BLaER1 treated with 17β-estradiol and CSF1 and Interleukin-3, amounts not matched to agents 10 nM and 100 nM (cell line): ENCODE results near the gene ZNF850.
A peak's percentile ranks its signal among the peaks of the same experiment; 100 is the strongest.
"Not testable (repeated sequence)": the region's sequence is repeated elsewhere in the genome, so short reads cannot be mapped to it uniquely, and the experiment has no call there.

Experiments
- H3K27ac ChIP-seq, 11 experiments: shearing (Covaris generic); formaldehyde crosslinking; 2 replicates each; pipeline ENCODE4 v1.8.1; 2022
- H3K27me3 ChIP-seq, 11 experiments: shearing (Covaris generic); formaldehyde crosslinking; 2 replicates each; pipeline ENCODE4 v1.8.1; 2022
- H3K36me3 ChIP-seq, 11 experiments: shearing (Covaris generic); formaldehyde crosslinking; 2 replicates each; pipeline ENCODE4 v1.8.1; 2022
- H3K4me1 ChIP-seq, 10 experiments: shearing (Covaris generic); formaldehyde crosslinking; 2 replicates each; pipeline ENCODE4 v1.8.1; 2022
- H3K4me2 ChIP-seq, 11 experiments: shearing (Covaris generic); formaldehyde crosslinking; 2 replicates each; pipeline ENCODE4 v1.8.1; 2022
- H3K4me3 ChIP-seq, 10 experiments: shearing (Covaris generic); formaldehyde crosslinking; 2 replicates each; pipeline ENCODE4 v1.8.1; 2022
- H3K9ac ChIP-seq, 11 experiments: shearing (Covaris generic); formaldehyde crosslinking; 2 replicates each; pipeline ENCODE4 v1.8.1; 2022
- H3K9me3 ChIP-seq, 11 experiments: shearing (Covaris generic); formaldehyde crosslinking; replicated peaks in 1 of 11; 2 replicates each; pipeline ENCODE4 v1.8.1; 2022
- H4K20me1 ChIP-seq, 11 experiments: shearing (Covaris generic); formaldehyde crosslinking; 2 replicates each; pipeline ENCODE4 v1.8.1; 2022
- Cebpa-rat ChIP-seq, 11 experiments: shearing (Covaris generic); IDR thresholded peaks; 2 replicates each; pipeline ENCODE4 v1.8.1; 2022

ZNF850 gene

GRCh38 chr19:36773223-36773579 is 594 bp upstream of the ZNF850 start:
- Histone ChIP-seq H3K27me3 (no peaks in the 10 kb centered on the region), H3K9ac (peak overlapping the region in 10 of 11 experiments; percentile 79 to 99 (median 90); a peak in 19 of 22 replicates), H3K4me1 (peaks cover 0 to 8% (median 3%) of the 10 kb centered on the region in 10 experiments; a peak in 8 of 20 replicates), H3K4me3 (peak overlapping the region; percentile 69 to 91 (median 83)), H3K27ac (peak overlapping the region in 10 of 11 experiments; percentile 82 to 100 (median 91); a peak in 18 of 22 replicates), H3K4me2 (peak overlapping the region; percentile 73 to 95 (median 89)), H3K36me3 (peaks cover 19 to 45% (median 36%) of the 10 kb centered on the region in 11 experiments), H3K9me3 (peaks cover 82 to 84% (median 83%) of the 10 kb centered on the region in 11 experiments), H4K20me1 (no peaks in the 10 kb centered on the region)
- TF ChIP-seq Cebpa-rat (IDR thresholded peaks at IDR 0.05): no peak

GRCh38 chr19:36771261-36772231 is 1.1 kb downstream of the ZNF850 start:
- Histone ChIP-seq H3K4me3 (peak overlapping the region; percentile 69 to 91 (median 83)), H3K9ac (peak overlapping the region; percentile 79 to 99 (median 90)), H3K36me3 (peaks cover 35 to 56% (median 49%) of the 10 kb centered on the region in 11 experiments), H3K4me2 (peak overlapping the region; percentile 78 to 95 (median 89)), H3K4me1 (peaks cover 0 to 8% (median 3%) of the 10 kb centered on the region in 10 experiments; a peak in 8 of 20 replicates), H3K27me3 (no peaks in the 10 kb centered on the region), H3K9me3 (peaks cover 82 to 84% (median 83%) of the 10 kb centered on the region in 11 experiments), H4K20me1 (no peaks in the 10 kb centered on the region), H3K27ac (peak overlapping the region; percentile 56 to 100 (median 91); a peak in 21 of 22 replicates)
- TF ChIP-seq Cebpa-rat (IDR thresholded peaks at IDR 0.05): no peak

- peaks cover 100% of the 10 kb centered on the region in 11 experiments for H3K36me3 ChIP-seq
- H3K9ac ChIP-seq: no peak overlapping the region
- peak overlapping the region; percentile 15 to 56 (median 45); a peak in 18 of 20 replicates for H3K4me3 ChIP-seq
- no peak for TF ChIP-seq Cebpa-rat (IDR thresholded peaks at IDR 0.05)
- peaks cover 100% of the 10 kb centered on the region in 11 experiments for H3K9me3 ChIP-seq
- no peaks in the 10 kb centered on the region for H3K4me1 ChIP-seq
- no peaks in the 10 kb centered on the region for H4K20me1 ChIP-seq
- no peak overlapping the region for H3K27ac ChIP-seq
- H3K27me3 ChIP-seq: peaks cover 0 to 7% (median 0%) of the 10 kb centered on the region in 11 experiments; a peak in 2 of 22 replicates
- no peak overlapping the region for H3K4me2 ChIP-seq
Observed at GRCh38 chr19:36750066-36750691, 22.4 kb downstream of the ZNF850 start.

DNA sequence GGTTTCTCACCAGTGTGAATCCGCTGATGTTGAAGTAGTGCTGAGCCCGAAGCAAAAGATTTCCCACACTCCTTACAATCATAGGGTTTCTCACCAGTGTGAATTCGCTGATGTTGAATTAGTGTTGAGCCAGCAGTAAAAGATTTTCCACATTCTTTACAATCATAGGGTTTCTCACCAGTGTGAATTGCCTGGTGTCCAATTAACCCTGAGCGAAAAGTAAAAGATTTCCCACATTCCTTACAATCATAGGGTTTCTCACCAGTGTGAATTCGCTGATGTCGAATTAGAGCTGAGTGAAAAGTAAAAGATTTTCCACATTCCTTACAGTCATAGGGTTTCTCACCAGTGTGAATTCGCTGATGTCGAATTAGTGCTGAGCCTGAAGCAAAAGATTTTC is 23.0 kb downstream of the ZNF850 start:
- H3K4me2 ChIP-seq, H4K20me1 ChIP-seq, H3K27me3 ChIP-seq, H3K9ac ChIP-seq, H3K4me1 ChIP-seq, H3K27ac ChIP-seq: not testable (repeated sequence)
- H3K4me3 ChIP-seq: peak overlapping the region; percentile 15 to 56 (median 45); a peak in 18 of 20 replicates
- peaks cover 100% of the 10 kb centered on the region in 11 experiments for H3K9me3 ChIP-seq
- peaks cover 100% of the 10 kb centered on the region in 11 experiments for H3K36me3 ChIP-seq

DNA sequence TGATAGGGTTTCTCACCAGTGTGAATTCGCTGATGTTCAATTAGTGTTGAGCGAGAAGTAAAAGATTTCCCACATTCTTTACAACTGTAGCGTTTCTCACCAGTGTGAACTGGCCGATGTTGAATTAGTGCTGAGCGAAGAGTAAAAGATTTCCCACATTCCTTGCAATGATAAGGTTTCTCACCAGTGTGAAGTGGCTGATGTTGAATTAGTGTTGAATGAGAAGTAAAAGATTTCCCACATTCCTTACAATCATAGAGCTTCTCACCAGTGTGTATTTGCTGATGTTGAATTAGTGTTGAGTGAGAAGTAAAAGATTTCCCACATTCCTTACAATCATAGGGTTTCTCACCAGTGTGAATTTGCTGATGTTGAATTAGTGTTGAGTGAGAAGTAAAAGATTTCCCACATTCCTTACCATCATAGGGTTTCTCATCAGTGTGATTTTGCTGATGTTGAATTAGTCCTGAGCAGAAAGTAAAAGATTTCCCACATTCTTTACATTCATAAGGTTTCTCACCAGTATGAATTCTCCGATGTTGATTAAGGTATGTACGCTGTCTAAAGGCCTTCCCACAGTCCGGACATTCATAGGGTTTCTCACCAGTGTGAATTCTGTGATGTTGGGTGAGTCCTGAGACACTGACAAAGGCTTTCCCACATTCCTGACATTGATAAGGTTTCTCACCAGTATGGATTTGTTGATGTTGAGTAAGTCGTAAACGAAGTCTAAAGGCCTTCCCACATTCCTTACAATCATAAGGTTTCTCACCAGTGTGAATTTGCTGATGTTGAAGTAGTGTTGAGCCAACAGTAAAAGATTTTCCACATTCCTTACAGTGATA is 24.0 kb downstream of the ZNF850 start:
- Histone ChIP-seq H4K20me1 (no peaks in the 10 kb centered on the region), H3K9ac (no peak overlapping the region), H3K27me3 (peaks cover 0 to 7% (median 0%) of the 10 kb centered on the region in 11 experiments; a peak in 2 of 22 replicates), H3K9me3 (peaks cover 100% of the 10 kb centered on the region in 11 experiments), H3K4me2 (no peak overlapping the region), H3K27ac (no peak overlapping the region), H3K4me3 (peak overlapping the region; percentile 1 to 56 (median 45); a peak in 18 of 20 replicates), H3K36me3 (peaks cover 100% of the 10 kb centered on the region in 11 experiments), H3K4me1 (no peaks in the 10 kb centered on the region)
- no peak for TF ChIP-seq Cebpa-rat (IDR thresholded peaks at IDR 0.05)

DNA sequence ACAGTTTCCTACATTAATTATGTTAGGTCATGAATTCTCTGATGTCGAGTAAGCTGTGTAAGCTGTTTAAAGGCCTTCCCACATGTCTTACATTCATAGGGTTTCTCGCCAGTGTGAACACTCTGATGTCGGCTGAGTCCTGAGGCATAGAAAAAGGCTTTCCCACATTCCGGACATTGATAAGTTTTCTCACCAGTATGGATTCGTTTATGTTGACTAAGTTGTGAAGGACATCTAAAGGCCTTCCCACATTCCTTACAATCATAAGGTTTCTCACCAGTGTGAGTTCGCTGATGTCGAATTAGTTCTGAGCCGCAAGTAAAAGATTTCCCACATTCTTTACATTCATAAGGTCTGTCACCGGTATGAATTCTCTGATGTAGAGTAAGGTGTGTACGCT is 24.9 kb downstream of the ZNF850 start:
- no peaks in the 10 kb centered on the region for H3K4me1 ChIP-seq
- peak overlapping the region; percentile 1 to 56 (median 45); a peak in 12 of 20 replicates for H3K4me3 ChIP-seq
- H3K4me2 ChIP-seq: no peak overlapping the region
- no peak overlapping the region for H3K27ac ChIP-seq
- no peak for TF ChIP-seq Cebpa-rat (IDR thresholded peaks at IDR 0.05)
- no peaks in the 10 kb centered on the region for H4K20me1 ChIP-seq
- peaks cover 0 to 7% (median 0%) of the 10 kb centered on the region in 11 experiments; a peak in 2 of 22 replicates for H3K27me3 ChIP-seq
- H3K9ac ChIP-seq: no peak overlapping the region
- peaks cover 96 to 100% (median 99%) of the 10 kb centered on the region in 11 experiments for H3K36me3 ChIP-seq
- peaks cover 100% of the 10 kb centered on the region in 11 experiments for H3K9me3 ChIP-seq

DNA sequence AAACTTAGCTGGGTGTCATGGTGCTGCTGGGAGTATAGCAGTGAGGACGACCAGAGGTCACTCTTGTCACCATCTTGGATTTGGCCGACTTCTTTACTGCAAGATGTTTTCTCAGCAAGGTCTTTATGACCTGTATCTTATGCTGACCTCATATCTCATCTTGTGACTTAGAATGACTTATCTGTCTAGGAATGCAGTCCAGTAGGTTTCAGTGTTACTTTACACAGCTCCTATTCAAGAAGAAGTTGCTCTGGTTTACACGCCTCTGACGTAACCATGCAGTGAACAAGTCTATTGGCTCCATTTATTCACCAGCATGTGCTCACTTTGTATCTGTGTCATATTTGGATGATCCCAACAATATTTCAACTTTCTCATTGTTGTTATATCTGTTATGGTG is 26.7 kb downstream of the ZNF850 start:
- no peaks in the 10 kb centered on the region for H3K4me1 ChIP-seq
- no peak overlapping the region for H3K27ac ChIP-seq
- peaks cover 0 to 7% (median 0%) of the 10 kb centered on the region in 11 experiments; a peak in 2 of 22 replicates for H3K27me3 ChIP-seq
- no peak overlapping the region for H3K4me2 ChIP-seq
- H3K9ac ChIP-seq: no peak overlapping the region
- peak overlapping the region in 7 of 10 experiments; percentile 5 to 50 (median 41); a peak in 9 of 20 replicates for H3K4me3 ChIP-seq
- H3K36me3 ChIP-seq: peaks cover 89 to 100% (median 93%) of the 10 kb centered on the region in 11 experiments
- peaks cover 99 to 100% (median 100%) of the 10 kb centered on the region in 11 experiments for H3K9me3 ChIP-seq
- H4K20me1 ChIP-seq: no peaks in the 10 kb centered on the region
- no peak for TF ChIP-seq Cebpa-rat (IDR thresholded peaks at IDR 0.05)

DNA sequence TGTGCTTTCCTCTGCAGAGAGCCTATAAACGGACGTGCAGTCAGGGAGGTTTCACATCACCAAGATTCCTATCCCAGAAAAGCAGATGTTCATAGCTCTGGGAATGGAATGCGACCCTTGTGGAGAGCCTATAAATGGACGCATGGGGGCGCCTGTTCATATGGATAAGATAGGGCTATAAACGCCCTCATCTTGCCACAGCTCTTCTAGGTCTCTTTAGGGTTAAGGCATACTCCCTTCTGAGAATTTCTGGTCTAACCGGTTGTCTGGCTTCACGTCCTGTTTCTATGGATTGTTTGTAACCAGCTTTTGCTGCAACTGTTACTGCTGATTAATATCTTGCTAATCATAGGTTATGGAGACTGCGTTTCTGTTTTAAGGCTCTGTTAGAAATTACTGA is 36.4 kb downstream of the ZNF850 start:
- H3K4me3 ChIP-seq, H4K20me1 ChIP-seq, H3K4me2 ChIP-seq, H3K9ac ChIP-seq, H3K27ac ChIP-seq, H3K27me3 ChIP-seq, H3K4me1 ChIP-seq: not testable (repeated sequence)
- H3K9me3 ChIP-seq: peaks cover 100% of the 10 kb centered on the region in 11 experiments
- H3K36me3 ChIP-seq: peaks cover 61 to 91% (median 87%) of the 10 kb centered on the region in 11 experiments
